H1 (cell line): ENCODE data around the gene ITM2B. TPM values are rescaled to one million over a fixed set of nuclear protein-coding genes. Genes with fewer than 3 reads are reported as not detected.

Experiments
- CTCF ChIA-PET: fragments of 300-600 bp; sonication (Branson Sonifier 250); formaldehyde crosslinking; loops from one replicate; lab custom pipeline; 2021; ENCODE audit not compliant: partially characterized antibody; lab: Charles Lee
- POLR2A ChIA-PET: fragments of 300-600 bp; sonication (Branson Sonifier 250); formaldehyde crosslinking; loops from one replicate; lab custom pipeline; 2021; ENCODE audit warnings: inconsistent platforms; ENCODE audit not compliant: partially characterized antibody; lab: Charles Lee
- DNase-seq, 2 experiments: peaks; one replicate each; pipeline versions ENCODE4 v3.0.0 to v3.0.0-alpha.2; 2010 to 2022; ENCODE audit warnings: low spot score in 2 of 2, low read depth in 1 of 2, mixed read lengths in 1 of 2
- FAIRE-seq: peaks from 2 replicates; lab custom pipeline; 2011; peaks lifted over from hg19 to GRCh38; lab: Jason Lieb, UNC
- H2AFZ ChIP-seq: 2 replicates; pipeline ENCODE4 v1.8.1; 2012; ENCODE audit warnings: low read length, inconsistent platforms
- H2AK5ac ChIP-seq: 2 replicates; pipeline ENCODE4 v1.6.1; 2013; ENCODE audit warnings: low read depth, low read length
- H2BK120ac ChIP-seq: replicated peaks from 2 replicates; pipeline ENCODE3; 2013; ENCODE audit warnings: low read depth, low read length, inconsistent platforms
- H2BK12ac ChIP-seq: 2 replicates; pipeline ENCODE4 v1.6.1; 2013; ENCODE audit warnings: low read depth, low read length
- H2BK15ac ChIP-seq: 2 replicates; pipeline ENCODE4 v1.6.1; 2013; ENCODE audit warnings: low read length
- H2BK20ac ChIP-seq: 2 replicates; pipeline ENCODE4 v1.6.1; 2013; ENCODE audit warnings: low read length
- H2BK5ac ChIP-seq: 2 replicates; pipeline ENCODE4 v1.6.1; 2013; ENCODE audit warnings: low read depth, low read length
- H3K14ac ChIP-seq: 2 replicates; pipeline ENCODE4 v1.6.1; 2013; ENCODE audit warnings: inconsistent platforms; ENCODE audit not compliant: insufficient read length
- H3K18ac ChIP-seq: 2 replicates; pipeline ENCODE4 v1.6.1; 2013; ENCODE audit warnings: low read length; ENCODE audit errors: extremely low read depth
- H3K23ac ChIP-seq: 2 replicates; pipeline ENCODE4 v1.6.1; 2013; ENCODE audit warnings: inconsistent platforms; ENCODE audit not compliant: insufficient read length
- H3K23me2 ChIP-seq: 2 replicates; pipeline ENCODE4 v1.6.1; 2013; ENCODE audit warnings: low read depth, low read length
- H3K27ac ChIP-seq: 2 replicates; pipeline ENCODE4 v1.6.1; 2011; ENCODE audit warnings: low read depth, low read length, inconsistent platforms
- H3K27me3 ChIP-seq, 4 experiments: replicated peaks in 1 of 4; 1 replicate in 1 of 4; 2 replicates in 3 of 4; pipeline versions ENCODE4 v1.6.1 to v1.8.1; 2011 to 2013; ENCODE audit warnings: low read length in 3 of 4, mild to moderate bottlenecking in 3 of 4, inconsistent platforms in 2 of 4, mixed read lengths in 2 of 4, moderate library complexity in 1 of 4; ENCODE audit not compliant: control insufficient read depth in 3 of 4, insufficient read depth in 3 of 4; ENCODE audit errors: extremely low read depth in 1 of 4
- H3K36me3 ChIP-seq, 4 experiments: 2 replicates each; pipeline versions ENCODE4 v1.6.1 to v1.8.1; 2011 to 2013; ENCODE audit warnings: mild to moderate bottlenecking in 4 of 4, low read length in 3 of 4, moderate library complexity in 2 of 4, control low read depth in 1 of 4, inconsistent platforms in 1 of 4; ENCODE audit not compliant: insufficient read depth in 4 of 4, control insufficient read depth in 2 of 4
- H3K4ac ChIP-seq: replicated peaks from 2 replicates; pipeline ENCODE3; 2013; ENCODE audit warnings: low read length, low read depth, mixed read lengths, inconsistent platforms; ENCODE audit not compliant: insufficient read length
- H3K4me1 ChIP-seq, 4 experiments: replicated peaks in 1 of 4; 1 replicate in 1 of 4; 2 replicates in 3 of 4; pipeline versions ENCODE4 v1.6.1 to v1.8.1; 2011 to 2013; ENCODE audit warnings: low read length in 3 of 4, inconsistent platforms in 2 of 4, mixed read lengths in 1 of 4; ENCODE audit not compliant: insufficient read depth in 4 of 4, control insufficient read depth in 3 of 4
- H3K4me2 ChIP-seq, 2 experiments: 2 replicates each; pipeline versions ENCODE4 v1.6.1 to v1.8.1; 2011 to 2013; ENCODE audit warnings: low read depth in 2 of 2, low read length in 2 of 2, control low read depth in 1 of 2, inconsistent platforms in 1 of 2, mild to moderate bottlenecking in 1 of 2; ENCODE audit not compliant: insufficient read depth in 1 of 2
- H3K4me3 ChIP-seq, 4 experiments: fragments of 200-600, 300-600 bp in 1 of 4; sonication (generic), shearing (Covaris generic), sonication (Bioruptor Twin) in 1 of 4; 2 replicates each; pipeline versions ENCODE4 v1.5.1 to v1.8.1; 2011 to 2016; ENCODE audit warnings: low read length in 4 of 4, low read depth in 3 of 4, control low read depth in 2 of 4, inconsistent platforms in 2 of 4, mild to moderate bottlenecking in 2 of 4, mixed read lengths in 1 of 4, moderate library complexity in 1 of 4; ENCODE audit not compliant: insufficient read depth in 2 of 4; ENCODE audit errors: extremely low read depth in 1 of 4
- H3K56ac ChIP-seq: replicated peaks from 2 replicates; pipeline ENCODE3; 2013; ENCODE audit warnings: low read depth, mild to moderate bottlenecking, mixed read lengths, low read length, inconsistent platforms; ENCODE audit not compliant: insufficient read length
- H3K79me1 ChIP-seq: 2 replicates; pipeline ENCODE4 v1.6.1; 2013; ENCODE audit warnings: low read depth, low read length, control low read depth
- H3K79me2 ChIP-seq, 2 experiments: 2 replicates each; pipeline versions ENCODE4 v1.6.1 to v1.8.1; 2012 to 2013; ENCODE audit warnings: low read length in 2 of 2, mild to moderate bottlenecking in 2 of 2, inconsistent platforms in 1 of 2; ENCODE audit not compliant: insufficient read depth in 2 of 2, control insufficient read depth in 1 of 2
- H3K9ac ChIP-seq, 4 experiments: replicated peaks in 1 of 4; 1 replicate in 1 of 4; 2 replicates in 3 of 4; pipeline versions ENCODE4 v1.6.1 to v1.8.1; 2011 to 2013; ENCODE audit warnings: low read depth in 3 of 4, low read length in 3 of 4, control low read depth in 2 of 4, mild to moderate bottlenecking in 2 of 4, moderate library complexity in 2 of 4, inconsistent platforms in 1 of 4; ENCODE audit errors: extremely low read depth in 1 of 4
- H3K9me3 ChIP-seq, 2 experiments: 2 replicates each; pipeline versions ENCODE4 v1.6.1 to v1.8.1; 2012 to 2013; ENCODE audit warnings: mild to moderate bottlenecking in 2 of 2, moderate library complexity in 2 of 2, control low read depth in 1 of 2, inconsistent platforms in 1 of 2, low read depth in 1 of 2, low read length in 1 of 2, mixed read lengths in 1 of 2; ENCODE audit not compliant: insufficient read depth in 2 of 2
- H4K20me1 ChIP-seq, 2 experiments: replicated peaks in 1 of 2; 2 replicates each; pipeline versions ENCODE3 to v1.8.1; 2011 to 2013; ENCODE audit warnings: inconsistent platforms in 2 of 2, low read length in 2 of 2, mild to moderate bottlenecking in 1 of 2; ENCODE audit not compliant: insufficient read depth in 2 of 2, control insufficient read depth in 1 of 2
- H4K5ac ChIP-seq: 2 replicates; pipeline ENCODE4 v1.6.1; 2013; ENCODE audit warnings: low read length, low read depth, mixed read lengths, inconsistent platforms; ENCODE audit not compliant: insufficient read length
- H4K8ac ChIP-seq: 2 replicates; pipeline ENCODE4 v1.8.0; 2013; ENCODE audit warnings: mild to moderate bottlenecking, moderate library complexity, low read length, inconsistent platforms; ENCODE audit not compliant: insufficient read depth; ENCODE audit errors: extremely low read depth
- H4K91ac ChIP-seq: replicated peaks from 2 replicates; pipeline ENCODE3; 2013; ENCODE audit warnings: low read length, mixed read lengths, inconsistent platforms; ENCODE audit not compliant: insufficient read length
- CBX8 ChIP-seq: fragments of 300-800, 300-1000 bp; sonication (generic); IDR thresholded peaks from 2 replicates; pipeline ENCODE4 v1.7.1; 2016; ENCODE audit warnings: low read depth, low read length, borderline replicate concordance
- NRF1 ChIP-seq: IDR thresholded peaks from 2 replicates; pipeline ENCODE4 v1.6.1; 2011; ENCODE audit warnings: mild to moderate bottlenecking, low read depth, low read length, improper control_type of control experiment
- POLR2AphosphoS5 ChIP-seq: IDR thresholded peaks from 2 replicates; pipeline ENCODE4 v1.6.1; 2011; ENCODE audit warnings: low read depth, low read length
- RNF2 ChIP-seq: fragments of 200-900, 300-1000 bp; sonication (generic); IDR thresholded peaks from 2 replicates; pipeline ENCODE4 v1.7.1; 2016; ENCODE audit warnings: borderline replicate concordance, low read depth, mild to moderate bottlenecking, antibody characterized with exemption, low read length; ENCODE audit not compliant: poor library complexity, severe bottlenecking; ENCODE audit errors: missing control alignments
- SIN3A ChIP-seq, 2 experiments: IDR thresholded peaks in 1 of 2; conservative IDR thresholded peaks in 1 of 2; 2 replicates each; pipeline ENCODE4 v1.6.1; 2011 to 2012; ENCODE audit warnings: low read length in 2 of 2, improper control_type of control experiment in 1 of 2, low read depth in 1 of 2, mild to moderate bottlenecking in 1 of 2
- SRF ChIP-seq: IDR thresholded peaks from 2 replicates; pipeline ENCODE4 v1.6.1; 2011; ENCODE audit warnings: mild to moderate bottlenecking, low read depth, low read length, moderate library complexity
- WGBS, 2 experiments: shearing (Covaris generic) in 1 of 2; methylation state at CpG; one replicate each; pipeline versions ENCODE4 v1.1.6 to v1.1.7; 2013 to 2015; ENCODE audit warnings: low lambda C conversion rate in 2 of 2, mixed read lengths in 2 of 2, inconsistent platforms in 1 of 2, low coverage in 1 of 2, missing lambda C conversion rate in 1 of 2; ENCODE audit not compliant: insufficient replicate concordance in 2 of 2, insufficient coverage in 1 of 2, insufficient read length in 1 of 2; ENCODE audit errors: extremely low coverage in 1 of 2, missing lambda C conversion rate in 1 of 2; 5-methylcytosine and 5-hydroxymethylcytosine counted together
- long read RNA-seq, 2 experiments: library from RNA in 1 of 2; library from capped mRNA in 1 of 2; stranded (forward); transcript quantifications; one replicate each; pipeline ENCODE4 v2.0.0, GENCODE V29; 2021; ENCODE audit warnings: inconsistent platforms in 1 of 2
- polyA minus RNA-seq, 3 experiments: library from RNA; depleted of rRNA, polyadenylated mRNA; stranded (reverse); fragments of >200 nt; gene quantifications; 1 replicate in 2 of 3; 2 replicates in 1 of 3; pipeline ENCODE4 v1.2.3, GENCODE V29; 2011
- polyA plus RNA-seq, 7 experiments: library from polyadenylated mRNA; depleted of rRNA in 3 of 7; stranded (reverse) in 5 of 7; unstranded in 2 of 7; fragments of >200 nt in 5 of 7; fragments of 200-250 nt in 2 of 7; gene quantifications; 1 replicate in 5 of 7; 2 replicates in 1 of 7; 4 replicates in 1 of 7; pipeline versions ENCODE4 v1.2.1 to v1.2.3, GENCODE V29; 2011 to 2013; ENCODE audit warnings: missing spikeins in 2 of 7, mixed read lengths in 2 of 7
- total RNA-seq: library from RNA; stranded (reverse); fragmentation: NEBNext Ultra II Directional; extraction: Animal tissue kit (Norgen Biotek cat#: 25700); gene quantifications from 2 replicates; pipeline ENCODE4 v1.2.1, GENCODE V29; 2021

ITM2B gene
- total RNA-seq (179 and 184 TPM in 2 replicates), polyA plus RNA-seq (2011; rRNA removed) (66.9 and 132 TPM in 2 replicates), polyA minus RNA-seq (2011; rRNA and poly(A)+ RNA removed) (48.5 and 71.9 TPM in 2 replicates)
- polyA plus RNA-seq (2011; cell fraction: cytosol; rRNA removed): 83.2 TPM
- polyA plus RNA-seq (2011; cell fraction: nucleus; rRNA removed): 42.4 TPM
- 86.9 to 165 TPM (median 103 TPM) in 4 replicates for polyA plus RNA-seq (2012, experiment 1 of 2)
- 75.5 TPM for polyA plus RNA-seq (2012, experiment 2 of 2)
- 282 TPM for polyA plus RNA-seq (2013, experiment 1 of 2)
- polyA plus RNA-seq (2013, experiment 2 of 2): 330 TPM
- polyA minus RNA-seq (2011; cell fraction: cytosol; rRNA and poly(A)+ RNA removed): 67.2 TPM
- polyA minus RNA-seq (2011; cell fraction: nucleus; rRNA and poly(A)+ RNA removed): 24.7 TPM
- long read RNA-seq, experiment 1, full-length matches to known transcripts: 295 of 355 reads
- long read RNA-seq, experiment 1, partial matches to known transcripts: 57 of 355 reads
- long read RNA-seq, experiment 1, other reads (novel, unspliced or antisense): 3 of 355 reads
- long read RNA-seq, experiment 2, full-length matches to known transcripts: 1 of 25 reads
- long read RNA-seq, experiment 2, partial matches to known transcripts: 23 of 25 reads
- long read RNA-seq, experiment 2, other reads (novel, unspliced or antisense): 1 of 25 reads

- H3K27me3 ChIP-seq: peaks cover 0 to 8% (median 3%) of the 10 kb centered on the region in 4 experiments; a peak in 3 of 7 replicates
- POLR2A ChIA-PET: interaction anchor here (0.7 to 2.0 kb wide), 13 partner anchors 8 to 196 kb away, joined by 3 to 6 read pairs (median 4); partner anchors contain the start of genes MED4 and NUDT15
- peak within 1 kb of the TSS; percentile 52 for H3K56ac ChIP-seq
- peak within 1 kb of the TSS; percentile 98 for H4K8ac ChIP-seq
- peak within 1 kb of the TSS; percentile 74 to 86 for H3K4me2 ChIP-seq
- peak within 1 kb of the TSS; percentile 94 for H3K18ac ChIP-seq
- H3K4me1 ChIP-seq: peaks cover 4 to 9% (median 6%) of the 10 kb centered on the region in 4 experiments; a peak in 6 of 7 replicates
- peak within 1 kb of the TSS; percentile 34; the same call in 1 of the 2 replicates for H2BK20ac ChIP-seq
- peak within 1 kb of the TSS; percentile 61 for H2BK12ac ChIP-seq
- H3K23ac ChIP-seq: no peak within 1 kb of the TSS
- peak within 1 kb of the TSS; percentile 84 to 97 (median 94) for H3K4me3 ChIP-seq
- no peak within 1 kb of the TSS for H2AK5ac ChIP-seq
- peak within 1 kb of the TSS; percentile 36 for H2BK15ac ChIP-seq
- H2BK5ac ChIP-seq: peak within 1 kb of the TSS; percentile 88
- H3K9ac ChIP-seq: peak within 1 kb of the TSS; percentile 86 to 96 (median 96)
- peaks cover 0 to 47% of the 10 kb centered on the region in 2 experiments; a peak in 2 of 4 replicates for H3K79me2 ChIP-seq
- no peaks in the 10 kb centered on the region for H3K9me3 ChIP-seq
- H3K23me2 ChIP-seq: peaks cover 4% of the 10 kb centered on the region; the same call in 1 of the 2 replicates
- H3K4ac ChIP-seq: no peak within 1 kb of the TSS
- H4K20me1 ChIP-seq: peaks cover 0 to 1% of the 10 kb centered on the region in 2 experiments
- H3K14ac ChIP-seq: no peak within 1 kb of the TSS
- no peaks in the 10 kb centered on the region for H3K79me1 ChIP-seq
- peak within 1 kb of the TSS; percentile 81 for H4K5ac ChIP-seq
- no peaks in the 10 kb centered on the region for H3K36me3 ChIP-seq
- CTCF ChIA-PET: interaction anchor here (1.1 to 2.8 kb wide), 3 partner anchors 8 to 106 kb away, joined by 3 to 8 read pairs (median 4); no protein-coding TSS in a partner anchor
- no peak within 1 kb of the TSS for H4K91ac ChIP-seq
- peak within 1 kb of the TSS; percentile 88 for H3K27ac ChIP-seq
- DNase-seq (peak in 1 of 2 experiments; percentile 74), FAIRE-seq (no peak)
- 2% methylated on average over 41 of the region's 94 CpGs; no CpG with 5 or more reads in 1 of the 2 experiments for WGBS, 2 experiments
- no peak within 1 kb of the TSS for H2BK120ac ChIP-seq
- peak within 1 kb of the TSS; percentile 87 for H2AFZ ChIP-seq
- TF ChIP-seq CBX8 (no peak), POLR2AphosphoS5 (peak; percentile 76), SRF (no peak), SIN3A (conservative IDR thresholded peaks at IDR 0.05 in 1 of 2, IDR thresholded peaks at IDR 0.05 in 1 of 2; ENCODE audit: low read depth in 1 of 2, low read length in 2 of 2) (0 out of 4 replicates have a peak, but pooled peaks of 1 of the 2 experiments have one; percentile 23), RNF2 (no peak), NRF1 (no peak)
These were observed at the start of gene ITM2B for GRCh38 chr13:48233046-48233888. Gene ITM2B, plus strand, starts transcription at chr13:48233206. Its CDS starts 155 bp downstream, at chr13:48233361.
